Keratinocyte (primary cell): ENCODE results near the gene ELMO3. TPM values are rescaled to one million over a fixed set of nuclear protein-coding genes. Genes with fewer than 3 reads are reported as not detected.

Source experiments
- DNase-seq: peaks from one replicate; pipeline ENCODE4 v3.0.0-alpha.2; 2011; ENCODE audit warnings: low read depth, missing footprints, low spot score
- FAIRE-seq: peaks from 2 replicates; lab custom pipeline; 2011; peaks lifted over from hg19 to GRCh38; lab: Jason Lieb, UNC
- H2AFZ ChIP-seq: 2 replicates; pipeline ENCODE4 v1.6.0; 2012; ENCODE audit warnings: low read length, control low read depth, inconsistent platforms; ENCODE audit not compliant: control insufficient read depth
- H3K27ac ChIP-seq: 2 replicates; pipeline ENCODE4 v1.5.1; 2011; ENCODE audit warnings: low read length; ENCODE audit not compliant: control insufficient read depth, insufficient read depth
- H3K27me3 ChIP-seq: 3 replicates; pipeline ENCODE4 v1.6.0; 2011; ENCODE audit warnings: low read length; ENCODE audit not compliant: control insufficient read depth, insufficient read depth; ENCODE audit errors: extremely low read depth
- H3K36me3 ChIP-seq, 2 experiments: 2 replicates in 1 of 2; 3 replicates in 1 of 2; pipeline ENCODE4 v1.5.1; 2011; ENCODE audit warnings: low read length in 2 of 2, mild to moderate bottlenecking in 1 of 2; ENCODE audit not compliant: control insufficient read depth in 2 of 2, insufficient read depth in 2 of 2; ENCODE audit errors: extremely low read depth in 1 of 2
- H3K4me1 ChIP-seq: 3 replicates; pipeline ENCODE4 v1.5.1; 2011; ENCODE audit warnings: low read length; ENCODE audit not compliant: control insufficient read depth, insufficient read depth; ENCODE audit errors: extremely low read depth
- H3K4me2 ChIP-seq: 3 replicates; pipeline ENCODE4 v1.6.0; 2011; ENCODE audit warnings: low read depth, low read length; ENCODE audit not compliant: control insufficient read depth, insufficient read depth; ENCODE audit errors: extremely low read depth
- H3K4me3 ChIP-seq, 3 experiments: fragments of 200-600 bp in 1 of 3; sonication (generic) in 1 of 3; 2 replicates in 2 of 3; 3 replicates in 1 of 3; pipeline ENCODE4 v1.5.1; 2011 to 2016; ENCODE audit warnings: low read length in 3 of 3, mild to moderate bottlenecking in 3 of 3, control low read depth in 2 of 3, inconsistent platforms in 1 of 3, low read depth in 1 of 3, mixed read lengths in 1 of 3, mixed run types in 1 of 3, moderate library complexity in 1 of 3; ENCODE audit not compliant: control insufficient read depth in 2 of 3, insufficient read depth in 2 of 3; ENCODE audit errors: extremely low read depth in 1 of 3
- H3K79me2 ChIP-seq: 2 replicates; pipeline ENCODE4 v1.6.0; 2012; ENCODE audit warnings: low read length; ENCODE audit not compliant: control insufficient read depth, insufficient read depth
- H3K9ac ChIP-seq: 3 replicates; pipeline ENCODE4 v1.6.0; 2011; ENCODE audit warnings: low read length; ENCODE audit not compliant: control insufficient read depth, insufficient read depth; ENCODE audit errors: extremely low read depth
- H3K9me1 ChIP-seq: 3 replicates; pipeline ENCODE4 v1.6.0; 2011; ENCODE audit warnings: low read length; ENCODE audit not compliant: control insufficient read depth, insufficient read depth; ENCODE audit errors: extremely low read depth
- H3K9me3 ChIP-seq: 2 replicates; pipeline ENCODE4 v1.5.1; 2012; ENCODE audit warnings: low read depth, low read length; ENCODE audit not compliant: control insufficient read depth
- H4K20me1 ChIP-seq: 3 replicates; pipeline ENCODE4 v1.6.0; 2011; ENCODE audit warnings: low read length; ENCODE audit not compliant: control insufficient read depth, insufficient read depth; ENCODE audit errors: extremely low read depth
- EZH2 ChIP-seq: IDR thresholded peaks from one replicate; pipeline ENCODE4 v1.6.1; 2012; ENCODE audit warnings: inconsistent platforms, mild to moderate bottlenecking, low read length, moderate library complexity
- dilution Hi-C: fragments of 300-500 bp; cut with MboI; formaldehyde crosslinking; loops from one replicate; pipeline ENCODE4 v1.7.0; 2020; ENCODE audit warnings: low sequenced_read_pairs; ENCODE audit not compliant: extremely low pct_ligation_motif_present
- polyA plus RNA-seq, 5 experiments: library from polyadenylated mRNA; depleted of rRNA in 3 of 5; stranded (reverse) in 3 of 5; stranded (forward) in 1 of 5; unstranded in 1 of 5; fragments of >200 nt; gene quantifications; 1 replicate in 1 of 5; 2 replicates in 3 of 5; 3 replicates in 1 of 5; pipeline versions ENCODE4 v1.2.1 to v1.2.3, GENCODE V29; 2011 to 2012; ENCODE audit warnings: missing spikeins in 2 of 5, low read depth in 1 of 5, low replicate concordance in 1 of 5
- TF ChIP-seq, protein P1 (sequence below), 3 experiments: IDR thresholded peaks in 1 of 3; conservative IDR thresholded peaks in 1 of 3; optimal IDR thresholded peaks in 1 of 3; 2 replicates in 2 of 3; 3 replicates in 1 of 3; pipeline versions ENCODE3 to v1.5.1; 2011; ENCODE audit warnings: low read length in 3 of 3, mild to moderate bottlenecking in 3 of 3, moderate library complexity in 2 of 3, control low read depth in 1 of 3, inconsistent platforms in 1 of 3; ENCODE audit not compliant: insufficient read depth in 2 of 3; ENCODE audit errors: extremely low read depth in 1 of 3

ELMO3 gene
- polyA plus RNA-seq, 1 donor (not counting 4 experiments of a cell fraction or from before 2014, with no cell fraction given), result 21.0 TPM

- TF ChIP-seq, protein P1, sequence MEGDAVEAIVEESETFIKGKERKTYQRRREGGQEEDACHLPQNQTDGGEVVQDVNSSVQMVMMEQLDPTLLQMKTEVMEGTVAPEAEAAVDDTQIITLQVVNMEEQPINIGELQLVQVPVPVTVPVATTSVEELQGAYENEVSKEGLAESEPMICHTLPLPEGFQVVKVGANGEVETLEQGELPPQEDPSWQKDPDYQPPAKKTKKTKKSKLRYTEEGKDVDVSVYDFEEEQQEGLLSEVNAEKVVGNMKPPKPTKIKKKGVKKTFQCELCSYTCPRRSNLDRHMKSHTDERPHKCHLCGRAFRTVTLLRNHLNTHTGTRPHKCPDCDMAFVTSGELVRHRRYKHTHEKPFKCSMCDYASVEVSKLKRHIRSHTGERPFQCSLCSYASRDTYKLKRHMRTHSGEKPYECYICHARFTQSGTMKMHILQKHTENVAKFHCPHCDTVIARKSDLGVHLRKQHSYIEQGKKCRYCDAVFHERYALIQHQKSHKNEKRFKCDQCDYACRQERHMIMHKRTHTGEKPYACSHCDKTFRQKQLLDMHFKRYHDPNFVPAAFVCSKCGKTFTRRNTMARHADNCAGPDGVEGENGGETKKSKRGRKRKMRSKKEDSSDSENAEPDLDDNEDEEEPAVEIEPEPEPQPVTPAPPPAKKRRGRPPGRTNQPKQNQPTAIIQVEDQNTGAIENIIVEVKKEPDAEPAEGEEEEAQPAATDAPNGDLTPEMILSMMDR (optimal IDR thresholded peaks at IDR 0.05 in 1 of 3, IDR thresholded peaks at IDR 0.05 in 1 of 3, conservative IDR thresholded peaks at IDR 0.05 in 1 of 3; ENCODE audit: extremely low read depth in 1 of 3, insufficient read depth in 2 of 3, low read length in 3 of 3), result no peak
- Histone ChIP-seq H3K4me3 (no peak overlapping the region), H3K9me1 (no peaks in the 10 kb centered on the region), H3K4me2 (no peak overlapping the region), H3K4me1 (peaks cover 45% of the 10 kb centered on the region), H3K9me3 (no peaks in the 10 kb centered on the region), H3K36me3 (peaks cover 0 to 3% of the 10 kb centered on the region in 2 experiments), H4K20me1 (no peaks in the 10 kb centered on the region), H3K27ac (no peak overlapping the region), H3K9ac (no peak overlapping the region), H3K27me3 (no peaks in the 10 kb centered on the region), H2AFZ (no peak overlapping the region), H3K79me2 (peaks cover 7% of the 10 kb centered on the region)
- DNase-seq, result no peak
- FAIRE-seq, result no peak
- dilution Hi-C loops, result no loop called here
Observed at GRCh38 chr16:67180166-67180565, 18.8 kb upstream of the ELMO3 start.

GRCh38 chr16:67181346-67181745 lies 17.6 kb upstream of the ELMO3 start:
- dilution Hi-C loops, result no loop called here
- Histone ChIP-seq H3K4me3 (no peak overlapping the region), H3K27ac (no peak overlapping the region), H2AFZ (no peak overlapping the region), H3K9me1 (peaks cover 2% of the 10 kb centered on the region), H4K20me1 (no peaks in the 10 kb centered on the region), H3K79me2 (peaks cover 7% of the 10 kb centered on the region), H3K27me3 (no peaks in the 10 kb centered on the region), H3K9me3 (no peaks in the 10 kb centered on the region), H3K4me1 (peaks cover 44% of the 10 kb centered on the region), H3K36me3 (peaks cover 0 to 3% of the 10 kb centered on the region in 2 experiments), H3K9ac (no peak overlapping the region), H3K4me2 (peak overlapping the region; percentile 33)
- TF ChIP-seq EZH2, result no peak
- DNase-seq, result no peak
- FAIRE-seq, result peak; percentile 90

DNA sequence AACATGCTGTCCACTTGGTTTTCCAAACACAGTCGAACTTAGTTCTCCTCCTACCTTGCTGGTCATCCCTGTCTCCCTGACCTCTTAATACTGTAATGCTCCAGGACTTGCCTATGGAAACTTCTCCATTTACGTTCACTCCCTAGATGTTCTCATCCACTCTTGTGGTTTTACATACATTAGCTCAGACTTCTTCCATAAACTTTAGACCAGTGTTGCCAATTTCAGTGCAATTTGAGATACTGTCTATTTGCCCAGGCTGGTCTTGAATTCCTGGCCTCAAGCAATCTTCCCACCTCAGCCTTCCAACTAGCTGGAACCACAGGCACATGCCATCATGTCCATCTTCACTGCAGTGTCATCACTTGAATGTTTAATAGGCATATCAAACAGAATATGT lies 16.6 kb upstream of the ELMO3 start:
- Histone ChIP-seq H3K9me1 (peaks cover 2% of the 10 kb centered on the region), H4K20me1 (no peaks in the 10 kb centered on the region), H3K36me3 (peaks cover 0 to 3% of the 10 kb centered on the region in 2 experiments), H3K27ac (no peak overlapping the region), H2AFZ (no peak overlapping the region), H3K9me3 (no peaks in the 10 kb centered on the region), H3K79me2 (peaks cover 7% of the 10 kb centered on the region), H3K4me2 (peak overlapping the region; percentile 73), H3K4me3 (peak overlapping the region; percentile 81 to 86 (median 82)), H3K4me1 (peaks cover 44% of the 10 kb centered on the region), H3K9ac (no peak overlapping the region), H3K27me3 (no peaks in the 10 kb centered on the region)
- TF ChIP-seq EZH2, result no peak
- TF ChIP-seq, protein P1 (optimal IDR thresholded peaks at IDR 0.05 in 1 of 3, IDR thresholded peaks at IDR 0.05 in 1 of 3, conservative IDR thresholded peaks at IDR 0.05 in 1 of 3; ENCODE audit: extremely low read depth in 1 of 3, insufficient read depth in 2 of 3, low read length in 3 of 3), result no peak
- dilution Hi-C loops, result no loop called here
- FAIRE-seq, result peak; percentile 34
- DNase-seq, result no peak
